ENCODE results near the gene TAL2.

GRCh38 chr9:105632807-105633206 is 29.4 kb upstream of the TAL2 start:
- TF ChIP-seq CTCF (IDR thresholded peaks at IDR 0.05) (no peak), POLR2A (IDR thresholded peaks at IDR 0.05) (no peak), EP300 (IDR thresholded peaks at IDR 0.05) (no peak)

Data from ovary (tissue), 3 donors.